ENCODE measurements around the gene LRCOL1.

DNA sequence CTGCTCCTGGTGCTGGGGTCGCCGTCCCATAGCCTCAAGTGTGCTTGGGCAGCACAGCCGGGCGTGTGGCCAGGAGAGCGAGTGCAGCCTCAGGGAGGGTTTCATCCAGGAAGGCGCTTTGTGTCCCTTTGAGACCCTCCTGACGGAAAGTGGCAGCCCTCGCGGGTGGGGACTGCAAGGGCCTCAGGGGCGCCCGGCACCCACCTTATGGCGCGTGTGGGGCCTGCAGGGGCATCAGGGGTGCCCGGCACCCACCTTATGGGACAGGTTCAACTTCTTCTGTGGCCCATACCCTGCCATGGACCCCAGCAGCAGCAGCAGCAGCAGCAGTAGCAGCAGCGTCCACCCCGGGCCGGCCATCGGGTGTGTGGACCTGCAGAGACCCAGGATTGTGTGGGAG is 4.5 kb downstream of the LRCOL1 start:
- no peak for TF ChIP-seq POLR2A (IDR thresholded peaks at IDR 0.05; ENCODE audit: control extremely low read depth in 1 of 2, low read depth in 2 of 2, low read length in 2 of 2)
- TF ChIP-seq SP1 (IDR thresholded peaks at IDR 0.05; ENCODE audit: low read depth, low read length), result no peak
- TF ChIP-seq, protein P1, sequence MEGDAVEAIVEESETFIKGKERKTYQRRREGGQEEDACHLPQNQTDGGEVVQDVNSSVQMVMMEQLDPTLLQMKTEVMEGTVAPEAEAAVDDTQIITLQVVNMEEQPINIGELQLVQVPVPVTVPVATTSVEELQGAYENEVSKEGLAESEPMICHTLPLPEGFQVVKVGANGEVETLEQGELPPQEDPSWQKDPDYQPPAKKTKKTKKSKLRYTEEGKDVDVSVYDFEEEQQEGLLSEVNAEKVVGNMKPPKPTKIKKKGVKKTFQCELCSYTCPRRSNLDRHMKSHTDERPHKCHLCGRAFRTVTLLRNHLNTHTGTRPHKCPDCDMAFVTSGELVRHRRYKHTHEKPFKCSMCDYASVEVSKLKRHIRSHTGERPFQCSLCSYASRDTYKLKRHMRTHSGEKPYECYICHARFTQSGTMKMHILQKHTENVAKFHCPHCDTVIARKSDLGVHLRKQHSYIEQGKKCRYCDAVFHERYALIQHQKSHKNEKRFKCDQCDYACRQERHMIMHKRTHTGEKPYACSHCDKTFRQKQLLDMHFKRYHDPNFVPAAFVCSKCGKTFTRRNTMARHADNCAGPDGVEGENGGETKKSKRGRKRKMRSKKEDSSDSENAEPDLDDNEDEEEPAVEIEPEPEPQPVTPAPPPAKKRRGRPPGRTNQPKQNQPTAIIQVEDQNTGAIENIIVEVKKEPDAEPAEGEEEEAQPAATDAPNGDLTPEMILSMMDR (IDR thresholded peaks at IDR 0.05; ENCODE audit: control extremely low read depth in 1 of 3, insufficient read depth in 1 of 3, low read depth in 1 of 3, low read length in 3 of 3), result no peak
- no peak for TF ChIP-seq TAF1 (IDR thresholded peaks at IDR 0.05; ENCODE audit: low read depth, low read length)
- TF ChIP-seq CEBPB (IDR thresholded peaks at IDR 0.05; ENCODE audit: low read depth, low read length), result no peak
- no peak for TF ChIP-seq TBP (IDR thresholded peaks at IDR 0.05; ENCODE audit: low read depth, low read length)
- no peak for TF ChIP-seq ZNF274 (IDR thresholded peaks at IDR 0.05; ENCODE audit: borderline replicate concordance, extremely low read depth, low read length)
- no peak for TF ChIP-seq EZH2 (IDR thresholded peaks at IDR 0.05; ENCODE audit: low read depth, low read length, severe bottlenecking)
- no peak for TF ChIP-seq JUN (IDR thresholded peaks at IDR 0.05; ENCODE audit: low read depth, low read length)
- TF ChIP-seq SP4 (IDR thresholded peaks at IDR 0.05; ENCODE audit: low read length), result no peak

All from H1 (cell line).